Smooth muscle cell (in vitro differentiated cells): ENCODE measurements around the gene AGAP1. TPM values are rescaled to one million over a fixed set of nuclear protein-coding genes. Genes with fewer than 3 reads are reported as not detected.

Experiments used
- DNase-seq: peaks from one replicate; lab custom pipeline; 2025; ENCODE audit not compliant: unreplicated experiment; lab: John Stamatoyannopoulos, UW
- H2AFZ ChIP-seq: fragments of 200-600 bp; sonication (generic); 2 replicates; pipeline ENCODE4 v1.6.0; 2016; ENCODE audit warnings: antibody characterized with exemption, low read depth, mild to moderate bottlenecking
- H3F3A ChIP-seq: fragments of 200-600 bp; sonication (generic); 2 replicates; pipeline ENCODE4 v1.6.0; 2017; ENCODE audit warnings: antibody characterized with exemption, low read depth
- H3K27ac ChIP-seq: fragments of 200-600 bp; sonication (generic); 2 replicates; pipeline ENCODE4 v1.5.1; 2016; ENCODE audit warnings: low read depth, mild to moderate bottlenecking
- H3K27me3 ChIP-seq: fragments of 200-600 bp; sonication (generic); 2 replicates; pipeline ENCODE4 v1.6.1; 2016; ENCODE audit warnings: low read depth, mild to moderate bottlenecking
- H3K36me3 ChIP-seq: fragments of 200-600 bp; sonication (generic); 2 replicates; pipeline ENCODE4 v1.5.1; 2016; ENCODE audit warnings: low read depth
- H3K4me1 ChIP-seq: fragments of 200-600 bp; sonication (generic); 2 replicates; pipeline ENCODE4 v1.5.1; 2016; ENCODE audit warnings: low read depth
- H3K4me2 ChIP-seq: fragments of 200-600 bp; sonication (generic); 2 replicates; pipeline ENCODE4 v1.6.0; 2016; ENCODE audit warnings: mild to moderate bottlenecking
- H3K4me3 ChIP-seq: fragments of 200-600 bp; sonication (generic); 2 replicates; pipeline ENCODE4 v1.5.1; 2016; ENCODE audit warnings: mild to moderate bottlenecking
- H3K79me2 ChIP-seq: fragments of 200-600 bp; sonication (generic); 2 replicates; pipeline ENCODE4 v1.6.0; 2016; ENCODE audit warnings: low read depth, mild to moderate bottlenecking
- H3K9ac ChIP-seq: fragments of 200-600 bp; sonication (generic); 2 replicates; pipeline ENCODE4 v1.6.0; 2016; ENCODE audit warnings: low read depth
- H3K9me3 ChIP-seq: fragments of 200-600 bp; sonication (generic); replicated peaks from 2 replicates; pipeline ENCODE4 v1.5.1; 2016; ENCODE audit warnings: low read depth
- H4K20me1 ChIP-seq: fragments of 200-600 bp; sonication (generic); 2 replicates; pipeline ENCODE4 v1.6.0; 2016; ENCODE audit warnings: low read depth
- WGBS: methylation state at CpG from one replicate; pipeline ENCODE4 v1.1.7; 2016; ENCODE audit warnings: low lambda C conversion rate; 5-methylcytosine and 5-hydroxymethylcytosine counted together
- polyA plus RNA-seq: library from polyadenylated mRNA; unstranded; fragments of >200 nt; fragmentation: Nextera tagmentation; extraction: Ambion mirVana; gene quantifications from 2 replicates; pipeline ENCODE4 v1.2.1, GENCODE V29; 2016
- total RNA-seq: library from RNA; depleted of rRNA; stranded (reverse); fragments of >200 nt; gene quantifications from 2 replicates; pipeline ENCODE4 v1.2.3, GENCODE V29; 2014
- TF ChIP-seq, protein P1 (sequence below): fragments of 200-600 bp; sonication (generic); IDR thresholded peaks from 2 replicates; pipeline ENCODE4 v1.5.1; 2017; ENCODE audit warnings: borderline replicate concordance, mild to moderate bottlenecking, antibody characterized with exemption; ENCODE audit not compliant: insufficient read depth, poor library complexity, severe bottlenecking

Gene AGAP1
- total and polyA plus RNA-seq, 2 experiments from 2014 or later, result 3.9 to 9.8 TPM

DNA sequence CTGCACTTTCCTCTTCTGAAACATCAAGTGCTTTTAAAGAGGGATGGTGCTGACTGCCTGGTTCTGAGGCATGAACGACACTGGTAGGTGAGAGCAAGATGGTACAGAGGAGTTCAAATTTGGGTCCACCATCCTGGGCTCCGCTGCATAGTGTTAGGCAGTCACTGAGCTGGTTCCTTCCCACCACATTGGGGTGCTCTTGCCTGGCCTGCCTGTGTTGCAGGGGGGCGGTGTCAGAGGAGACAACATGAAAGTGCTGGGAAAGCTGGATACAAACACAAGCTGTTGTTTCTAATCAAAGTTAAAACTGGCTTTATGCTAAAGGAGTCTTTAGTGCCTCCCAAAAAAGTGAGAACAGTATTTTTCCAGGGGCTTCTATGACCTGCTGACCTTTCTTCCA is 416.2 kb downstream of the AGAP1 start:
- Histone ChIP-seq H3K4me1 (no peaks in the 10 kb centered on the region), H3K9ac (no peak overlapping the region), H3K27me3 (no peaks in the 10 kb centered on the region), H3K9me3 (no peaks in the 10 kb centered on the region), H3K36me3 (no peaks in the 10 kb centered on the region), H3F3A (no peaks in the 10 kb centered on the region), H3K79me2 (no peaks in the 10 kb centered on the region), H3K27ac (no peak overlapping the region), H3K4me2 (no peak overlapping the region), H4K20me1 (no peaks in the 10 kb centered on the region), H2AFZ (no peak overlapping the region), H3K4me3 (no peak overlapping the region)
- DNase-seq, result no peak
- WGBS, result 90% methylated on average over 3 of the region's 3 CpGs
- TF ChIP-seq, protein P1, sequence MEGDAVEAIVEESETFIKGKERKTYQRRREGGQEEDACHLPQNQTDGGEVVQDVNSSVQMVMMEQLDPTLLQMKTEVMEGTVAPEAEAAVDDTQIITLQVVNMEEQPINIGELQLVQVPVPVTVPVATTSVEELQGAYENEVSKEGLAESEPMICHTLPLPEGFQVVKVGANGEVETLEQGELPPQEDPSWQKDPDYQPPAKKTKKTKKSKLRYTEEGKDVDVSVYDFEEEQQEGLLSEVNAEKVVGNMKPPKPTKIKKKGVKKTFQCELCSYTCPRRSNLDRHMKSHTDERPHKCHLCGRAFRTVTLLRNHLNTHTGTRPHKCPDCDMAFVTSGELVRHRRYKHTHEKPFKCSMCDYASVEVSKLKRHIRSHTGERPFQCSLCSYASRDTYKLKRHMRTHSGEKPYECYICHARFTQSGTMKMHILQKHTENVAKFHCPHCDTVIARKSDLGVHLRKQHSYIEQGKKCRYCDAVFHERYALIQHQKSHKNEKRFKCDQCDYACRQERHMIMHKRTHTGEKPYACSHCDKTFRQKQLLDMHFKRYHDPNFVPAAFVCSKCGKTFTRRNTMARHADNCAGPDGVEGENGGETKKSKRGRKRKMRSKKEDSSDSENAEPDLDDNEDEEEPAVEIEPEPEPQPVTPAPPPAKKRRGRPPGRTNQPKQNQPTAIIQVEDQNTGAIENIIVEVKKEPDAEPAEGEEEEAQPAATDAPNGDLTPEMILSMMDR, result no peak

DNA sequence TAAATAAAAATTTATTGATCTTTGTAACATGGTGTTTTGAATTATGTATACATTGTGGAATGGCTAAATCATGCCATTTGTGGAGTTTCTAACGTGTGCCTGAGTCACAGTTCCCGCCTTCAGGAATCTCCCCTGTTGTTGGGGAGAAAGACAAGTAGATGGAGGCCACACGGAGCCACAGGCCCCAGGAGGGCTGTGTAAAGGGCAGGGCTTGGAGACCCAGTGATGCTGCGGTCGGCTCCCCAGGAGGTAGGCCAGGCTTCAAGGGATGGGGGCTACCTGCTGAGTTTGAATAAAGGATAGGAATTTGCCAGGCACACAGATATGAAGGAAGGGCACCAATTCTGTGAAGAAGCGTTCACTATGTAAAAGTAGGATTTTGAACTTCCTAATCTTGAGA is 417.3 kb downstream of the AGAP1 start:
- Histone ChIP-seq H3K4me1 (no peaks in the 10 kb centered on the region), H4K20me1 (no peaks in the 10 kb centered on the region), H3K4me2 (no peak overlapping the region), H3K79me2 (no peaks in the 10 kb centered on the region), H3F3A (no peaks in the 10 kb centered on the region), H2AFZ (no peak overlapping the region), H3K9ac (no peak overlapping the region), H3K4me3 (no peak overlapping the region), H3K27me3 (no peaks in the 10 kb centered on the region), H3K36me3 (no peaks in the 10 kb centered on the region), H3K9me3 (no peaks in the 10 kb centered on the region), H3K27ac (no peak overlapping the region)
- WGBS, result 89% methylated on average over 6 of the region's 6 CpGs
- TF ChIP-seq, protein P1, result no peak
- no peak for DNase-seq

DNA sequence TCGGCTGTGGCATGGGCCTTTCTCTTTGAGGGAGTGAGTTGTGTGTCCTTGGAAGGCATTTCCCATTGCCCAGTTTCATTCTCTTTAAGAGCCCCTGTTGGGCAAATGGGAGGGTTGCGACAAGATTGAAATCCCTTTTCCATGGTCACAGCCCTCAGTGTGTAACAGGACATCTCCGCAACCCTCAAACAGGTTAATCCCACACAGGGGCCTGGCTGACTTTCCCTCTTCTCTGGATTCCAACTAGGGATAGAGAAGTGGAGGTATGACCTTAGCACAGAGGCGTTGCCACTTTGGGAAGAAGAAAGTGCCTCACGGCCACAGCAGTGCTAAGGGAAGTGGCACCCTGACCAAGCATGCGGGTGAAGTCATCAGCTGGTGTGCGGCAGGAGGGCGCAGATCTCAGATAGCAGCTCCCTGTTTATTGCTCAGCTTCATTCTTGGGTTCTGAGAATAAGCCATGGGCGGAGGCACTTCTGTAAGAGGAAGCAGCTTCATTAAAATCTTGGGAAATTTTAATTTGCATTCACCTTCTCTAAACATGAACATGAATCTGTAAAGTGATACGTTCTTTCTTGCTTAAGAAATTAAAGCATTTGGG is 417.9 kb downstream of the AGAP1 start:
- no peak overlapping the region for H2AFZ ChIP-seq
- DNase-seq, result no peak

More for the DNA sequence above, 417.9 kb downstream of the AGAP1 start:
- WGBS, result 79% methylated on average over 10 of the region's 10 CpGs
- Histone ChIP-seq H3K4me3 (no peak overlapping the region), H4K20me1 (no peaks in the 10 kb centered on the region), H3K9me3 (no peaks in the 10 kb centered on the region), H3K27ac (no peak overlapping the region), H3K9ac (no peak overlapping the region), H3K4me1 (no peaks in the 10 kb centered on the region), H3K4me2 (no peak overlapping the region), H3K79me2 (no peaks in the 10 kb centered on the region), H3K27me3 (no peaks in the 10 kb centered on the region), H3K36me3 (no peaks in the 10 kb centered on the region), H3F3A (no peaks in the 10 kb centered on the region)
- TF ChIP-seq, protein P1, result no peak
